Ureter (tissue), 1 donor: ENCODE results near the gene PUM2. TPM values are rescaled to one million over a fixed set of nuclear protein-coding genes. Genes with fewer than 3 reads are reported as not detected.

Experiments used
- DNase-seq: peaks from one replicate; pipeline ENCODE4 v3.0.0-alpha.2; 2020; ENCODE audit warnings: low spot score
- total RNA-seq: library from RNA; stranded (reverse); gene quantifications from one replicate; pipeline ENCODE4 v1.2.4, GENCODE V29; 2023
- donor health status: DM: yes; HTN: yes; CAD: no.

Gene PUM2
- total RNA-seq, 1 donor from 2014 or later: 123 TPM

- DNase-seq: no peak
Measured at GRCh38 chr2:20201671-20202070, 149.0 kb downstream of the PUM2 start.

- no peak for DNase-seq
Measured at GRCh38 chr2:20200697-20201555, 149.7 kb downstream of the PUM2 start.

- no peak for DNase-seq
Measured at GRCh38 chr2:20199633-20200270, 150.9 kb downstream of the PUM2 start.

GRCh38 chr2:20198796-20199632, 151.6 kb downstream of the PUM2 start:
- no peak for DNase-seq

Other genes starting within 250 kb of the PUM2 start
- gene SDC1, start 125.7 kb downstream of the PUM2 start, total RNA-seq: 480 TPM
- 304 TPM for gene RHOB, start 96.2 kb upstream of the PUM2 start, total RNA-seq